Neuron (in vitro differentiated cells): Measurements from ENCODE around the gene DLGAP3.
"Not testable (repeated sequence)": the region's sequence is repeated elsewhere in the genome, so short reads cannot be mapped to it uniquely, and the experiment has no call there.

ENCODE experiments used
- H2AFZ ChIP-seq: one replicate; pipeline ENCODE4 v1.6.1; 2013; ENCODE audit warnings: low read depth, mild to moderate bottlenecking, inconsistent platforms, low read length, moderate library complexity
- H3K27me3 ChIP-seq: one replicate; pipeline ENCODE4 v1.6.1; 2013; ENCODE audit warnings: low read length; ENCODE audit not compliant: insufficient read depth
- H3K36me3 ChIP-seq: one replicate; pipeline ENCODE4 v1.6.1; 2013; ENCODE audit warnings: low read length; ENCODE audit not compliant: insufficient read depth
- H3K4me1 ChIP-seq: one replicate; pipeline ENCODE4 v1.6.1; 2013; ENCODE audit warnings: low read length; ENCODE audit not compliant: insufficient read depth
- H3K4me3 ChIP-seq: 2 replicates; pipeline ENCODE4 v1.5.1; 2013; ENCODE audit warnings: mild to moderate bottlenecking, low read length, moderate library complexity
- H3K9me3 ChIP-seq: one replicate; pipeline ENCODE4 v1.6.1; 2013; ENCODE audit warnings: low read length

The DLGAP3 gene

GRCh38 chr1:34825455-34826091 lies 103.9 kb downstream of the DLGAP3 start:
- no peak overlapping the region for H3K4me3 ChIP-seq

GRCh38 chr1:34824817-34825454 lies 104.5 kb downstream of the DLGAP3 start:
- H3K27me3 ChIP-seq = no peaks in the 10 kb centered on the region
- peaks cover 2% of the 10 kb centered on the region for H3K9me3 ChIP-seq
- no peak overlapping the region for H2AFZ ChIP-seq
- H3K36me3 ChIP-seq = no peaks in the 10 kb centered on the region
- H3K4me1 ChIP-seq = no peaks in the 10 kb centered on the region
- no peak overlapping the region for H3K4me3 ChIP-seq

More at GRCh38 chr1:34825455-34826091, 103.9 kb downstream of the DLGAP3 start:
- no peak overlapping the region for H2AFZ ChIP-seq
- H3K9me3 ChIP-seq = peaks cover 2% of the 10 kb centered on the region
- H3K4me1 ChIP-seq = no peaks in the 10 kb centered on the region
- H3K27me3 ChIP-seq = no peaks in the 10 kb centered on the region
- no peaks in the 10 kb centered on the region for H3K36me3 ChIP-seq

- Histone ChIP-seq H3K4me3 (no peak overlapping the region), H3K36me3 (no peaks in the 10 kb centered on the region), H3K4me1 (no peaks in the 10 kb centered on the region), H3K9me3 (peaks cover 2% of the 10 kb centered on the region), H2AFZ (no peak overlapping the region), H3K27me3 (no peaks in the 10 kb centered on the region)
These were observed 107.2 kb downstream of the DLGAP3 start for GRCh38 chr1:34822202-34822601.

- H3K9me3 ChIP-seq, H3K4me1 ChIP-seq, H3K36me3 ChIP-seq, H3K27me3 ChIP-seq, H3K4me3 ChIP-seq, H2AFZ ChIP-seq: not testable (repeated sequence)
These were observed 110.6 kb downstream of the DLGAP3 start for GRCh38 chr1:34818862-34819261.

GRCh38 chr1:34816778-34817177 lies 112.7 kb downstream of the DLGAP3 start:
- H3K36me3 ChIP-seq = no peaks in the 10 kb centered on the region
- no peaks in the 10 kb centered on the region for H3K9me3 ChIP-seq
- H3K4me3 ChIP-seq = no peak overlapping the region
- no peaks in the 10 kb centered on the region for H3K27me3 ChIP-seq
- H2AFZ ChIP-seq = no peak overlapping the region
- H3K4me1 ChIP-seq = no peaks in the 10 kb centered on the region

GRCh38 chr1:34816332-34816731 lies 113.1 kb downstream of the DLGAP3 start:
- H2AFZ ChIP-seq = no peak overlapping the region
- no peaks in the 10 kb centered on the region for H3K36me3 ChIP-seq
- H3K27me3 ChIP-seq = no peaks in the 10 kb centered on the region
- H3K4me3 ChIP-seq = no peak overlapping the region
- no peaks in the 10 kb centered on the region for H3K4me1 ChIP-seq
- H3K9me3 ChIP-seq = no peaks in the 10 kb centered on the region
